ENCODE data around the gene DNAJA1.
"Not testable (repeated sequence)": the region's sequence is repeated elsewhere in the genome, so short reads cannot be mapped to it uniquely, and the experiment has no call there.

DNAJA1 gene

DNA sequence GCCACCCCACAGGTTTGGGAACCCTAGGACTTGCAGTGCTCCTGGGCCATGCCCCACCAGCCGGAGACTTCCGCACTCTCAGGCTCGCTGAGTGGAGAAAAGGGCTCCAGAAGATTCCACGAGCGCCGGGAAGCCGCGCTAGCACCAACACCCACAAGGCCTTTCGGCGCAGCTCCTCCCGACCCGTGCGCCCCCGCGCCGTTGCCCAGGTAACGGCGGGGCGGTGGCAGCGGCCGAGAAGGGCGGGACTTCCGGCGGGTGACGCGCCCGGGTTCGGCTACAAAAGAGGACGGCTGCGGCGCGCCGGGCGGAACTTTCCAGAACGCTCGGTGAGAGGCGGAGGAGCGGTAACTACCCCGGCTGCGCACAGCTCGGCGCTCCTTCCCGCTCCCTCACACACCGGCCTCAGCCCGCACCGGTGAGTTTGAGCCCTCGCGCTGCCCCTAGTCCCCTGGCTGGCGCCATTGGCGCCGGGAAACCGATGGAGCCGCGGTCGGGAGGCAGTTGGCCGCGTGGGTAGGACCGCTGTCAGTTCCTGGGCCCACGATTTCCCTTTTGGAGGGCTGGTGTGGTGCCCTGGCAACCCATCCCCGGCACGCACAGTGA lies at the start of gene DNAJA1:
DNAJA1 (plus strand) TSS at position 308 of the 606 bp plus-strand sequence. CDS start 1,212 bp downstream, outside the sequence.
- DNase-seq (ENCODE audit: extremely low read depth in 1 of 2, low read depth in 1 of 2): peak; percentile 85 to 94

GRCh38 chr9:32978051-32978450 lies 47.0 kb upstream of the DNAJA1 start:
- DNase-seq (ENCODE audit: extremely low read depth in 1 of 2, low read depth in 1 of 2): no peak

DNA sequence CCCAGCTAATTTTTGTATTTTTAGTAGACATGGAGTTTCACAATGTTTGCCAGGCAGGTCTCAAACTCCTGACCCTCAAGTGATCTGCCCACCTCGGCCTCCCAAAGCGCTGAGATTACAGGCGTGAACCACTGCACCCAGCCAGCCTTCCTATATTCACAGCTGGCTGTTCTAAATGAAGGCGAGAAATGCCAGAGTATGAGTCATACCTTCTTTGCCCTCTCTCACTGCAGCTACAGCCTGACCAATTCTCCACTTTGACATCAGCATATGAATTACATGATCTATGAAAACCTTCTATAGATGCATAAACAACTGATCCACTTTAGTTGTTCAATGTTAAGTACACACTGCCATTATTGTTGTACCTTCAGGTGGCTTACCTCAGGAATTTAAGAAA lies 38.1 kb upstream of the DNAJA1 start:
- no peak for DNase-seq (ENCODE audit: extremely low read depth in 1 of 2, low read depth in 1 of 2)

GRCh38 chr9:32989660-32990059 lies 35.4 kb upstream of the DNAJA1 start:
- no peak for DNase-seq (ENCODE audit: extremely low read depth in 1 of 2, low read depth in 1 of 2)

DNA sequence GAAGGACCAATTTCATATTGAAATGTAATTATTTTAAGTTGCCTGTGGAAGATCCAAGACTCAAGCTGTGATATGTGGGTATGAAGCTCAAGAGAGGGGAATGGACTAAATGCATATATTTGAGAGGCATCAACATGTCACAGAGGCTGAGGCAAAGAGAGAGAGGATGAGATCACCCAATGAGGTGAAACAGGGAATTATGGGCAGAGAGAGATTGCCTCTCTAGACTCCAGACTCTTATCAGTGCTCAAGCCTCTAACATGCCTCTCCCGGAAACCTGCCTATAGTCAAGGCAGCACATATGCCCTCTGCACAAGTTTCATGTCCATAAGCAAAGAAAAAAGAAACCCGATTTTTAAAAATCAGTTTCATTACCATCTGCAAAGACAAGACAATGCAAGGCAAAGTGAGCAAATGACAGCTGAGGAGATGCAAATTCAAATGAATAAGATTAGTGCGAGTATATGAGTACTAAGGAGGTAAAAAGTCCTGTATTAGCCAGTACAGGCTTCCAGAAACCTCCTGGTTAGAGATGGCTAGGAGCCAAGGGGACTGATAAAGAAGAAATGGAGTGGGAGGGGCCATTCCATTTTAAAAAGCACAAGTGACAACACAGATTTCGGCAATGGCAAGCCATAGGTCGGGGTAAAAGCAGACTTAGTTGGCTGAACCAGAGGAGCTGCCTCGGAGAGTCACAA lies 33.0 kb upstream of the DNAJA1 start:
- no peak for DNase-seq (ENCODE audit: extremely low read depth in 1 of 2, low read depth in 1 of 2)

GRCh38 chr9:32992595-32993238 lies 32.4 kb upstream of the DNAJA1 start:
- no peak for DNase-seq (ENCODE audit: extremely low read depth in 1 of 2, low read depth in 1 of 2)

DNA sequence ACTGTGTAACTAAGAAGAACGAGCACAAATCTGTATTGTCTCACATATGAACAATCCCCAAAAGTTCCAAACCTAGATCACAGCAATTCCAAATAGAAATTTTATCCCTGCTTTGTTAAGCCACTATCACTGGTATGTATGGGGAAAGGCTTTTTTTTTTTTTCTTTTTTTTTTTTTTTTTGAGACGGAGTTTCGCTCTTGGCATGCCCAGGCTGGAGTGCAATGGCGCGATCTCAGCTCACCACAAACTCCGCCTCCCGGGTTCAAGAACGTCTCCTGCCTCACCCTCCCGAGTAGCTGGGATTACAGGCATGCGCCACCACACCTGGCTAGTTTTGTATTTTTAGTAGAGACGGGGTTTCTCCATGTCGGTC lies 24.4 kb upstream of the DNAJA1 start:
- DNase-seq (ENCODE audit: extremely low read depth in 1 of 2, low read depth in 1 of 2): not testable (repeated sequence)

DNA sequence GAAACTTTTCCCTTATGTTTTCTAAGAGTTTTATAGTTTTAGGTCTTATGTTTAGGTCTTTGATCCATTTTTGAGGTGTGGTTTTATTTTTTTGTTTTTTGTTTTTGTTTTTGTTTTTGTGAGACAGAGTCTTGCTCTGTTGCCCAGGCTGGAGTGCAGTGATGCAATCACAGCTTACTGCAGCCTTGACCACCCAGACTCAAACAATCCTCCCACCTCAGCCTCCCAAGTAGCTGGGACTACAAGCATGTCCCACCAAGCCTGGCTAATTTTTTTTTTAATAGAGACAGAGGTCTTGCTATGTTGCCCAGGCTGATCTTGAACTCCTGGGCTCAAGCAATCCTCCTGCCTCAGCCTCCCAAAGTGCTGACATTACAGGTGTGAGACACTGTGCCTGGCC lies 19.7 kb upstream of the DNAJA1 start:
- DNase-seq (ENCODE audit: extremely low read depth in 1 of 2, low read depth in 1 of 2): not testable (repeated sequence)

DNA sequence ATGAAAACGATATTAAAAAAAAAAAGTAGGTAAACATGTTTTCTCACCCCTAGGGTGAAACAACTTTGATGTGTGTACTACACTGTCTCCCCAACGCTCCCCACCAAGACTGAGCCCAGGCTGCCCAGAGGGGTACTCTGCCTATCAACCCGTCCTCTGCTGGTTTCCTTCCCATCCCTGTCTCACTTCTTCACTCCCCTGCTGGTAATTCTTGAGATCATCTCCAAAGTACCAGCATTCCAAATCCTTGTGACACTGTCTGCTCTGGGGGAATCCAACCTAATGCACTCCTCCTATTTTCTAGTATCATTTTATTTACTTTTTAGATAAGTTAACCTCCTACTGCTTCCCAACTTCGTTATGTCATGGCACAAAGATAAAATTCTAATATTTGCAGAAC lies 17.3 kb upstream of the DNAJA1 start:
- DNase-seq (ENCODE audit: extremely low read depth in 1 of 2, low read depth in 1 of 2): no peak

DNA sequence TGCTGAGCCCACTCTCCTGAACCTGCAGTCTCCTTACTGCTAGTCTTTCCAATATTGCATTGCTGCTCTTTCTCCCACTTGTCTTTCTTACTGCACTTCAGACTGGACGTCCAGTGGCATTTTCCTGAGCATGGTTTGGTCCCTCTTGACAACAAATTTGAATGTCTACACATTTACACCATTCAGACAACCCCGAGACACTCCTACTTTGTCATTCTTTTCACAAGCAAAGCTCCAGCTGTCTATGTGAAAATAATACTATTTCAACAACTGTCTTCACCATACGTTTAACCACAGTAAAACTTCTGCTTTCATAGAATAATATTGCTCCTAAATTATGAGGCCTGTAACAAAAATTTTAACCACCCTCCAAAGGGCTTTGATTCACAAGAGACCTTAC lies 13.2 kb upstream of the DNAJA1 start:
- no peak for DNase-seq (ENCODE audit: extremely low read depth in 1 of 2, low read depth in 1 of 2)

DNA sequence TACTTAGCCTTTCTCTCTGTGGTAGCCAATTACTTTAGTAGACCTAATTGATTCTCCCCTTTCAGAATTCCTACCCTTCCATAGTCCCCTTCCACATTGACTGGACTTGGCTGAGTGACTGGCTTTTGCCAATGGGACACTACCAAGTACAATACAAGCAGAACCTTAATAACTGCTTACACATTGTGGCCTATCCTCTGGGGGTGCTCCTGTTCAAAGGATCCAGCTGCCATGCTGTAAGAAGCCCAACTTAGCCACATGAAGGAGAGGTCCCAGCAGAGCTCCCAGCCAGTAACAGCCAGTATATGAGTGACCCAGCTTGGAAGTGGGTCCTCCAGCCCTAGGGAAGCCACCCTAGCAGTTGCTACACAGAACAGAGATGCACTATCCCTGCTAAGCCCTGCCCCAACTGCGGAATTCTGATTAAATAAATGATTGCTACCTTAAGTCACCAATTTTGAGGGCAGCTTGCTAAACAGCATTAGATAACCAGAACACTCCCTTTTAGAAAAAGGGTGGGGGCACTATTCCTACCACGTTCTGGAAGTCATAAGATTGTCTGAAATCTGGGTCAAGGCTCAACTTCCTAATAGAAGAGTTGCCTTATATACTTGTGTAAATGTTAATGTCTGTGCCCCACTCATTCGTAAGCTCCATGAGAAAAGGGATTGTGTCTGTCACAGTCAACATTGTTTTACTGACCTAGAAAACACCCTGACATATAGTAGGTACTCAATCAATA lies 12.6 kb upstream of the DNAJA1 start:
- DNase-seq (ENCODE audit: extremely low read depth in 1 of 2, low read depth in 1 of 2): no peak

DNA sequence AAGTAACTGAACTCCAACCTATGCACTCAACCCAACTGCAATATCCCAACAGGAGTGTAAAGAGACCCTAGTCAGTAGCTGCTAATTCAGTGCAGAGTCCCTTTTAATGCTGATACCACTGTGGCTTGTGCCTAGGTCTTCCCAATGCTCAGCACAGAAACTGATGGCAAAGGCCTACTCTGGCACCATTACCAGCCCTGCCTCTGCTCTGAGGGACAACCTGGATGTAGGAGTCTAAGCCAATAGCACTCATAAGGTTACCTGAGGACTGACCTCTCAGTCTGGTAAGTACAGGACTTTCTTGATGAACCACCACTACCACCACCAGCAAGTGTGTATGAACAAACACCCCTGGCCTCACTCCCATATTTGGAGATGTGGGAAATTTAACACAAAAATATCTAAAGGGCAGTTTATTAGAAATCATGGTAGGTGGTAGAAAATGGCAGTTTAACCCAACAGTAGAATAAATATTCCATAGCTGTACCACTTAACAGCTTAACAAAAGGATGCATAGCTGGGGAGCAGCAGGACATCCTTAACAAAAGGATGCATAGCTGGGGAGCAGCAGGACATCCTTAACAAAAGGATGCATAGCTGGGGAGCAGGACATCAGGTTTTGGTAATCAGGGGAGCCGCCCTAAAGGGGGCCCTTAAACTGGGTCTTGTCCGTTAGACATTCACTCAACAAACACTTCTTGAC lies 11.0 kb upstream of the DNAJA1 start:
- no peak for DNase-seq (ENCODE audit: extremely low read depth in 1 of 2, low read depth in 1 of 2)

GRCh38 chr9:33014665-33015014 lies 10.4 kb upstream of the DNAJA1 start:
- no peak for DNase-seq (ENCODE audit: extremely low read depth in 1 of 2, low read depth in 1 of 2)

- DNase-seq (ENCODE audit: extremely low read depth in 1 of 2, low read depth in 1 of 2): no peak
Observed at GRCh38 chr9:33017283-33018041, 7.6 kb upstream of the DNAJA1 start.

DNA sequence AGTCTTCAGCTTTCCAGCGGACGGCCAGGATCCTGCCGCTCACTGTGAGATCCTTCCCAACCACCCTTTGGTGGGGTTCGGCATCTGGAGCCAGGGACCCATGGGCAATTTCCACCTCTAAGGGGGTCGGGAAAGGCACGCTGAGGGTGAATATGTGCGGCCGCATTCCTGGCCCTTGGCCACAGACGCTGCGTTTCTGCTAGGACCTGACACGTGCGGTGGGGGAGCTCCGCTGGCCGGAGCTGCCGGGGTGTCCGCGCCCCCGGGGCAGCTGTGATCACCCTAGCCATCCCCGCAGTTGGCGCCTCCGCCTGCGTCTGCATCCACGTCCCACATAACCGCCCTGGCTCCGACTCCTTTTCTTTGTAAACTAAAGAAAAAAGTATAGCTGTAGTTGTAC lies 5.3 kb upstream of the DNAJA1 start:
- DNase-seq (ENCODE audit: extremely low read depth in 1 of 2, low read depth in 1 of 2): no peak

DNA sequence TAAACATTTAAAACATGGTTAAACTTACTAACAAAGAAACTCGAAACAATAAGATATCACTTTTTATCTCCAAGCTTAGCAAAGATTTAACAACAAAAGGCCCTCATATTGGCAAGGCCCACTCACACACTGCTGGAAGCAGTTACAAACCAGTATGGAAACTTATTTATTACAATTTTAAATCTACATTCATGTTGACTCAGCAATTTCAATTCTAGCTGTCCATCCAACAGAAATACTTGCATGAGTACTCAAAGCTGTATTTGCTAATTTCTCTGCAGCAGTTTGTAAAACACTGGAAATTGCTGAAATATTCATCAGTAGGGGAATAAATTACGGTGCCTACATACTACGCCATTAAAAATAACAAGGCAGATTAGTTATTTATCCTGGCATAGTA lies 2.8 kb upstream of the DNAJA1 start:
- DNase-seq (ENCODE audit: extremely low read depth in 1 of 2, low read depth in 1 of 2): no peak

DNA sequence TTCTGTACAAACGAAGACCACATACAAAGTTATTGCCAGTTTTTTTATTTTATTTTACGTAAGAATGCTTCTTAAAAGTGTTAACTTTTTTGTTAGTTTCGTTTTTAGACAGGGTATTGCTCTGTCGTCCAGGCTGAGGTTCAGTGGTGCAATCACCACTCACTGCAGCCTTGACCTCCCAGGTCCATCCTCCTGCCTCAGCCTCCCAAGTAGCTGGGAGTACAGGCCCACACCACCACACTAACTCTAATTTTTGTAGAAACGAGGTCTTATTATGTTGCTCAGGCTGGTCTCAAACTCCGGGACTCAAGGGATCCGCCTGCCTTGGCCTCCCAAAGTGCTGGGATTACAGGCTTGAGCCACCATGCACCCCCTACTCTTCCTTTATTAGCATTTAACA lies 2.3 kb upstream of the DNAJA1 start:
- no peak for DNase-seq (ENCODE audit: extremely low read depth in 1 of 2, low read depth in 1 of 2)

DNA sequence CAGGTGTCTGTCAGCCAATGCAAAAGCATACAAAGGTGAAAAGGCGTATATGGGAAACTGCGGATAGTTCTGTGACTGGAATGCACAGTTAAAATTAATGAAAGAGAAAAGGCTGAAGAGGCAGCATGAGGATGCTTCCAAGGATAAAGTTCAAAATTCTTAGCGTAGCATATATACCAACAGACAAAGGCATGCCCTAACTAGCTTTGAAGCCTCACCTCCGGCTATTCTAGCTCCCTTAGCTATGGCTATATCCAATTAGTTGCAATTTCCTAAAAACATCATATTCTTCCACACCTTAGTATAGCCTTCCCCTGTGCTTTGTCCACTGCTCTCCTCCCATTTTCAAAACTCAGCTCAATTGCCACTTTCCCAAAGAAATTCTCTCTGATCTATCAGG lies 1.4 kb upstream of the DNAJA1 start:
- no peak for DNase-seq (ENCODE audit: extremely low read depth in 1 of 2, low read depth in 1 of 2)

DNA sequence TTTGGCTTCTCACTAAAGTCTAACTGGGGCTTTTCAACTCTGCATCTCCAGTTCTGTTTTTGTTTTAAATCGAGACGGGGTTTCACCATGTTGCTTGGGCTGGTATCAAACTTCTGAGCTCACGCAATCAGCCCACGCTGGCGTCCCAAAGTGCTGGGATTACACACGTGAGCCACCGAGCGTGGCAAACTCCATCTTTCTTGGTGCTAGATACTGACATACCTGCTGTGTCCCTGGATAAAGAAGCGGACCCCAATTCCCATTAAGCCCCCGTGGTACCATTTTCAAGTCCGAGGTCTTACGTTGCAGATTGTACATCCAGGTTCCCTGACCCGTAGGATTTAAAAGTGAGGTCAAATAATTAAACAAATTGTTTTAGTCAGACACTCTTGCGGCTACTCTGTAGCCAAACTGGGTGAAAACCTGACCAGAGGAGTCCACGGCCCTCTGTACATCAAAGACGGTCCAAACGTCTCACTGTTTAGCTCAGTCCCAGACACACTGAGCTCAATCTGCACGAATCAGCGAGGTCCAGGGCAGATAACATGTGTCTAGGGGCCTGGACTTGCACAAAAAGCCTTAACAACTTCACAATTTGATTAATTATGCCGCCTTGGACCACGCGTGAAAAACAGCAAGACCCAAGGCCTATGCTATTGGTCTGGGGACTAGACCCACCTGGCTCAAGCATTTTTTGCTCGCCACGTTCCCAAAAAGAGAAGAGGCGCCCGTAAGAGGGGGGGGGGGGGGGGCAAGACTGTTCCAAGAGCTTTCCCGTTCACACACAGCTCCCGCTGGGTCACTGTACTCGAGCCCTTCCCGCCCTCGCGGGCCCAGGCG lies 727 bp upstream of the DNAJA1 start:
- no peak for DNase-seq (ENCODE audit: extremely low read depth in 1 of 2, low read depth in 1 of 2)

Data from activated CD8-positive, alpha-beta memory T cell treated with anti-CD3 and anti-CD28 coated beads for 1 hour (primary cell).